Tibial nerve (tissue), 4 donors: ENCODE results near the gene PRRC2B. TPM values are rescaled to one million over a fixed set of nuclear protein-coding genes. Genes with fewer than 3 reads are reported as not detected.
A peak's percentile ranks its signal among the peaks of the same experiment; 100 is the strongest.

Experiments used
- DNase-seq, 2 donors: peaks; one replicate each; pipeline ENCODE4 v3.0.0-alpha.2; 2019; ENCODE audit warnings: low spot score in 2 of 2
- H3K27ac ChIP-seq, 4 donors: fragments of 200-600 bp; sonication (generic) in 3 of 4; one replicate each; pipeline ENCODE4 v1.5.1; 2017 to 2019; ENCODE audit warnings: mild to moderate bottlenecking in 1 of 4
- H3K27me3 ChIP-seq, 2 donors: fragments of 200-600 bp; sonication (generic) in 1 of 2; one replicate each; pipeline versions ENCODE4 v1.5.1 to v1.6.0; 2017 to 2019
- H3K36me3 ChIP-seq, 3 donors: fragments of 200-600 bp; sonication (generic); one replicate each; pipeline ENCODE4 v1.5.1; 2018 to 2019
- H3K4me1 ChIP-seq, 4 donors: fragments of 200-600 bp; sonication (generic) in 3 of 4; one replicate each; pipeline ENCODE4 v1.5.1; 2017 to 2019
- H3K4me3 ChIP-seq, 4 donors: fragments of 200-600 bp; sonication (generic) in 3 of 4; one replicate each; pipeline ENCODE4 v1.5.1; 2017 to 2019; ENCODE audit warnings: mild to moderate bottlenecking in 1 of 4, moderate library complexity in 1 of 4
- H3K9me3 ChIP-seq, 4 donors: fragments of 200-600 bp; sonication (generic) in 3 of 4; one replicate each; pipeline ENCODE4 v1.5.1; 2017 to 2019
- EP300 ChIP-seq, 2 donors: sonication (generic); formaldehyde crosslinking; IDR thresholded peaks; one replicate each; pipeline ENCODE4 v1.6.1; 2017; ENCODE audit warnings: antibody characterized with exemption in 2 of 2, mild to moderate bottlenecking in 1 of 2
- POLR2A ChIP-seq, 2 donors: fragments of 450-650 bp; IDR thresholded peaks; one replicate each; pipeline ENCODE4 v1.6.1; 2017; ENCODE audit warnings: antibody characterized with exemption in 2 of 2, mild to moderate bottlenecking in 2 of 2, moderate library complexity in 2 of 2
- WGBS, 2 donors: methylation state at CpG; one replicate each; pipeline ENCODE4 v1.1.5; 2018; 5-methylcytosine and 5-hydroxymethylcytosine counted together
- total RNA-seq, 4 donors: library from RNA; depleted of rRNA; stranded (reverse); fragments of >200 nt; gene quantifications; one replicate each; pipeline ENCODE4 v1.1.0, GENCODE V29; 2016
- TF ChIP-seq, protein P1 (sequence below), 5 experiments: fragments of 200-600 bp in 3 of 5; fragments of 450-650 bp in 2 of 5; sonication (generic) in 3 of 5; IDR thresholded peaks; one replicate each; pipeline ENCODE4 v1.5.1; 2016 to 2019; ENCODE audit warnings: antibody characterized with exemption in 5 of 5, mild to moderate bottlenecking in 3 of 5, moderate library complexity in 2 of 5

The PRRC2B gene
- total RNA-seq, 4 donors from 2014 or later = 94.8 to 236 (median 174) TPM

DNA sequence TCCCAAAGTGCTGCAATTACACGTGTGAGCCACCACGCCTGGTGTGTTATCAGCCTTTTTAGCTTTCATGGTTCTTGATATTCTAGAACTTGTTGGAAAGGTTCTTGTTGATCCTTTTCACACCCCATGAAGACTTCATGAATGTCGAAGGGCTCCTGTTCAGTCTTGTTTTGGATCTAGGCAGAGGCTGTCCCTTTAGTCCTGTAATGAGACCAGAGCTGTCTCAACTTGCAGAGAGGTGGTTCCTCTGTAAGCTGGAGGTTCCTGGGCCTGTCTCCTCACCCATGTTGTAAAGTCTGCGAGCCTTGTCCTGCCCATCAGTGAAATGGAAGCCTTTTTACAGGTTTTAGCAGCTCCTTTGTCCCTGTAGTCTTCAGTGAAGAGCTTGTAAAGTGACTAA lies 38.2 kb downstream of the PRRC2B start:
- no peak for DNase-seq
- TF ChIP-seq, protein P1, sequence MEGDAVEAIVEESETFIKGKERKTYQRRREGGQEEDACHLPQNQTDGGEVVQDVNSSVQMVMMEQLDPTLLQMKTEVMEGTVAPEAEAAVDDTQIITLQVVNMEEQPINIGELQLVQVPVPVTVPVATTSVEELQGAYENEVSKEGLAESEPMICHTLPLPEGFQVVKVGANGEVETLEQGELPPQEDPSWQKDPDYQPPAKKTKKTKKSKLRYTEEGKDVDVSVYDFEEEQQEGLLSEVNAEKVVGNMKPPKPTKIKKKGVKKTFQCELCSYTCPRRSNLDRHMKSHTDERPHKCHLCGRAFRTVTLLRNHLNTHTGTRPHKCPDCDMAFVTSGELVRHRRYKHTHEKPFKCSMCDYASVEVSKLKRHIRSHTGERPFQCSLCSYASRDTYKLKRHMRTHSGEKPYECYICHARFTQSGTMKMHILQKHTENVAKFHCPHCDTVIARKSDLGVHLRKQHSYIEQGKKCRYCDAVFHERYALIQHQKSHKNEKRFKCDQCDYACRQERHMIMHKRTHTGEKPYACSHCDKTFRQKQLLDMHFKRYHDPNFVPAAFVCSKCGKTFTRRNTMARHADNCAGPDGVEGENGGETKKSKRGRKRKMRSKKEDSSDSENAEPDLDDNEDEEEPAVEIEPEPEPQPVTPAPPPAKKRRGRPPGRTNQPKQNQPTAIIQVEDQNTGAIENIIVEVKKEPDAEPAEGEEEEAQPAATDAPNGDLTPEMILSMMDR (IDR thresholded peaks at IDR 0.05) = no peak
- TF ChIP-seq POLR2A (IDR thresholded peaks at IDR 0.05) = no peak
- WGBS, 2 donors = 87 to 90% methylated on average over 4 of the region's 4 CpGs
- H3K36me3 ChIP-seq = peaks cover 0 to 53% (median 23%) of the 10 kb centered on the region in 3 donors
- H3K27me3 ChIP-seq = no peaks in the 10 kb centered on the region
- H3K9me3 ChIP-seq = no peaks in the 10 kb centered on the region
- H3K4me1 ChIP-seq = peaks cover 0 to 57% (median 9%) of the 10 kb centered on the region in 4 donors
- no peak overlapping the region for H3K4me3 ChIP-seq
- no peak overlapping the region for H3K27ac ChIP-seq

DNA sequence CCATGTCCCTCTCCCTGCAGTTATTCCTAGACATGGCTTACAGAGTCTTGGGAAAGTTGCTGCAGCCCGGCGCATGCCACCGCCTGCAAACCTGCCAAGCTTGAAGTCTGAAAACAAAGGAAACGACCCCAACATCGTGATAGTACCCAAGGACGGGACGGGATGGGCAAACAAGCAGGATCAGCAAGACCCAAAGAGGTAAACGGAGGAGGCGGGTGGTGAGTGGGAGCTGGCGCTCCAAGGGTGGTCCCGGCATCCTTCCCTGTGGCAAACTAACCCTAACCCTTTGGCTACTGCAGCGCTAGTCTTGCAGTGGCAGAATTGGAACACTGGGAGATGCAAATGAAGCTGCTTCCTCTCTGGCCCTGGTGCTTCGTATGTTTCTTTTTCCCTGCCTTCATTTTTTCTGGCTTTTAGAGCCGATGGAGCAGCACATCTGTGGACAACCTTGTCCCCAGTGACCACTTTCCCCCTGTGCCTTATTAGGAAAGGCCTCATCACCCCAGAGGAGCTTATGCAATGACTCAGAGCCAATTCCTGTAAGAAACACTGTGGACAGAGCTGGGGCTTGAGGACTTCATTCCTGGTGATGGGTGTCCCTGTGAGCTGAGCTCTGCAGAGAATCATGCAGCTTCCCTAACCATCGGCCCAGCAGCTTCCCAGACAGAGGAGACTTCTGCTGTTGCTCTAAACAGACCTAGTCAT lies 38.9 kb downstream of the PRRC2B start:
- peak overlapping the region in 1 of 4 donors; percentile 6 for H3K27ac ChIP-seq
- DNase-seq = no peak
- H3K27me3 ChIP-seq = no peaks in the 10 kb centered on the region
- H3K36me3 ChIP-seq = peaks cover 0 to 60% (median 26%) of the 10 kb centered on the region in 3 donors
- TF ChIP-seq, protein P1 (IDR thresholded peaks at IDR 0.05) = no peak
- TF ChIP-seq EP300 (IDR thresholded peaks at IDR 0.05) = no peak
- no peak for TF ChIP-seq POLR2A (IDR thresholded peaks at IDR 0.05)
- 75 to 83% methylated on average over 15 of the region's 15 CpGs for WGBS, 2 donors
- no peak overlapping the region for H3K4me3 ChIP-seq
- H3K4me1 ChIP-seq = peaks cover 0 to 61% (median 9%) of the 10 kb centered on the region in 4 donors
- no peaks in the 10 kb centered on the region for H3K9me3 ChIP-seq

DNA sequence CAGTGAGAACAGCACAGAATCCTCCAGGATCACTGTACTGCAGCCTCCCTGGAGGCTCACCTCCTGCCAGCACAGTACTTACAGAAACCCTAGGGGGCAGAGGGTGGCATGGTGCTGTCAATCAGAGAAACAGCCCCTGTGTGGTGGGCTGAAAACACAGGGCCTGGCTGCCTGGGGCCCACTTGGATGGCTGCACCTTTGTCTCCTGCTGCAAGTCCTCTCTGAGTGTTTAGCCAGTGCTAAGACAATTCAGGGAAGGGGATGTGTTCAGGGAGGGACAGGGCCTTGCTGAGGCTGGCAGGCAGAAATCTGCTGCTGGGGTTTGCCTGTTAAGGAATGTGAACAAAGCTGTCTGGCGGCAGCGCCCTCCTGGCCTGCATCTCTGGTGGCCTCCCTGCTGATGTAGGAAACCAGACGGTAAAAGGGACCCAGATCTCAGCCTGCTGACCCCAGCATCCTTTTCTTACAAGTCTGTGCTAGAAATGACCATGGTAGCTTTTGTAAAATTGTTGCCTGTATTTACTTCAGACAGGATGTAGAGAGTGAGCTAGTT lies 39.5 kb downstream of the PRRC2B start:
- 47 to 63% methylated on average over 3 of the region's 3 CpGs for WGBS, 2 donors
- peaks cover 0 to 66% (median 31%) of the 10 kb centered on the region in 3 donors for H3K36me3 ChIP-seq
- no peak overlapping the region for H3K4me3 ChIP-seq
- TF ChIP-seq EP300 (IDR thresholded peaks at IDR 0.05) (no peak), POLR2A (IDR thresholded peaks at IDR 0.05) (no peak)
- TF ChIP-seq, protein P1 (IDR thresholded peaks at IDR 0.05) = no peak
- peak overlapping the region in 1 of 4 donors; percentile 6 for H3K27ac ChIP-seq
- H3K27me3 ChIP-seq = no peaks in the 10 kb centered on the region
- no peak for DNase-seq
- H3K9me3 ChIP-seq = no peaks in the 10 kb centered on the region
- H3K4me1 ChIP-seq = peaks cover 0 to 57% (median 9%) of the 10 kb centered on the region in 4 donors

DNA sequence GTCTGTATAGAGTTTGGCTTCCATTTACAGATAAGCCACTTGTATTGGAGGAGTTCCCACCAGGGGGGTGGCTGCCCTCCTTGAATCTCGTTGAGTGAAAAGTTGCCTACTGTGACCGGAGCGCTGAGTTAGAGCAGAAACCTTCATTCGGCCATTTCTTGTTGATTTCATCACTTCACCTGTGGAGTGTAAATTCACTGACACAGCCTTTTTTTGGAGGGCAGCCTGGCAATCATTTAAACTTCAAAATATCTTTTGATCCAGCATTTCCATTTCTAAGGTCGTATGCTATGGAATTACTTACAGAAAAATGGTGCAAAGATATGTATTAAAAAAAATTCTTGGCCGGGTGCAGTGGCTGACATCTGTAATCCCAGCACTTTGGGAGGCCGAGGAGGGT lies 40.8 kb downstream of the PRRC2B start:
- TF ChIP-seq POLR2A (IDR thresholded peaks at IDR 0.05) (no peak), EP300 (IDR thresholded peaks at IDR 0.05) (no peak)
- TF ChIP-seq, protein P1 (IDR thresholded peaks at IDR 0.05) = no peak
- H3K4me1 ChIP-seq = peaks cover 0 to 44% (median 2%) of the 10 kb centered on the region in 4 donors
- no peaks in the 10 kb centered on the region for H3K27me3 ChIP-seq
- WGBS, 2 donors = 87% methylated on average over 7 of the region's 7 CpGs
- H3K36me3 ChIP-seq = peaks cover 0 to 79% (median 31%) of the 10 kb centered on the region in 3 donors
- no peak for DNase-seq
- H3K27ac ChIP-seq = no peak overlapping the region
- H3K4me3 ChIP-seq = no peak overlapping the region
- H3K9me3 ChIP-seq = no peaks in the 10 kb centered on the region

DNA sequence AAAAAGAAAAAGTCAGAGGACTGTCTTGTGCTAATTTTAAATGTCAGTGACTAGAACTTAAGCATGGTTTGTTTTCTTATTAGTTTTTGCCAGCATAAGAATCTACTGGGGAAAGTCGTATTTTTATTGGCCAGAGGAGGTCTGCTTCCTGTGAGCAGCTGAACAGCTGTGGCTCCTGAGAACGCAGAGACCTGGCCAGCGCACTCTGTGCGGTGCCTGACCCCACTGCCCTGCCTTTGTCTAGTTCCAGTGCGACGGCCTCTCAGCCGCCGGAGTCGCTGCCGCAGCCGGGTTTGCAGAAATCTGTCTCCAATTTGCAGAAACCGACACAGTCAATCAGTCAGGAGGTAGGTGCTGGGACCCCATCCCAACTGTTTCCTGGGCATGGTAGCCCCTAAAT lies 42.5 kb downstream of the PRRC2B start:
- H3K9me3 ChIP-seq = no peaks in the 10 kb centered on the region
- DNase-seq = peak in 1 of 2 donors; percentile 23
- no peaks in the 10 kb centered on the region for H3K27me3 ChIP-seq
- WGBS, 2 donors = 39 to 50% methylated on average over 11 to 12 of the region's 12 CpGs
- TF ChIP-seq EP300 (IDR thresholded peaks at IDR 0.05) (no peak), POLR2A (IDR thresholded peaks at IDR 0.05) (no peak)
- TF ChIP-seq, protein P1 (IDR thresholded peaks at IDR 0.05) = no peak
- H3K4me1 ChIP-seq = peaks cover 0 to 39% (median 2%) of the 10 kb centered on the region in 4 donors
- no peak overlapping the region for H3K27ac ChIP-seq
- H3K36me3 ChIP-seq = peaks cover 0 to 86% (median 31%) of the 10 kb centered on the region in 3 donors
- no peak overlapping the region for H3K4me3 ChIP-seq
